Prostate gland (tissue), 2 donors: ENCODE results near the gene PFKP. TPM values are rescaled to one million over a fixed set of nuclear protein-coding genes. Genes with fewer than 3 reads are reported as not detected.

ENCODE experiments used
- DNase-seq: peaks from one replicate; pipeline ENCODE4 v3.0.0-alpha.2; 2019; ENCODE audit warnings: low spot score
- H3K27ac ChIP-seq, 2 donors: fragments of 200-600 bp; sonication (generic); 2 replicates each; pipeline ENCODE4 v1.5.1; 2017 to 2019
- H3K27me3 ChIP-seq: fragments of 200-600 bp; sonication (generic); replicated peaks from 2 replicates; pipeline ENCODE4 v1.5.1; 2019; ENCODE audit not compliant: insufficient read depth
- H3K36me3 ChIP-seq, 2 donors: fragments of 200-600 bp; sonication (generic); 1 replicate in 1 of 2; 2 replicates in 1 of 2; pipeline versions ENCODE4 v1.5.1 to v1.8.1; 2017 to 2019
- H3K4me1 ChIP-seq: fragments of 200-600 bp; sonication (generic); replicated peaks from 2 replicates; pipeline ENCODE4 v1.5.1; 2019
- H3K4me3 ChIP-seq, 2 donors: fragments of 200-600 bp; sonication (generic); 2 replicates each; pipeline ENCODE4 v1.5.1; 2017 to 2019
- H3K9me3 ChIP-seq: fragments of 200-600 bp; sonication (generic); 2 replicates; pipeline ENCODE4 v1.5.1; 2017
- CTCF ChIP-seq, 4 experiments: fragments of 200-600 bp in 2 of 4; fragments of 450-650 bp in 2 of 4; sonication (generic) in 2 of 4; IDR thresholded peaks; 1 replicate in 3 of 4; 2 replicates in 1 of 4; pipeline ENCODE4 v1.5.1; 2016 to 2019; ENCODE audit warnings: antibody characterized with exemption in 4 of 4, mild to moderate bottlenecking in 2 of 4, moderate library complexity in 2 of 4
- POLR2A ChIP-seq: fragments of 450-650 bp; IDR thresholded peaks from one replicate; pipeline ENCODE4 v1.6.1; 2016; ENCODE audit warnings: antibody characterized with exemption, mild to moderate bottlenecking
- POLR2AphosphoS5 ChIP-seq: sonication (generic); formaldehyde crosslinking; IDR thresholded peaks from one replicate; pipeline ENCODE4 v1.6.1; 2017; ENCODE audit warnings: antibody characterized with exemption
- WGBS: methylation state at CpG from one replicate; pipeline ENCODE4 v1.1.5; 2018; 5-methylcytosine and 5-hydroxymethylcytosine counted together
- intact Hi-C: fragments of 100-400 bp; cut with DNase I; formaldehyde crosslinking; loops from one replicate; pipeline ENCODE4 v1.14.2; 2022
- total RNA-seq, 2 donors: library from RNA; depleted of rRNA; stranded (reverse); fragments of >200 nt; gene quantifications; one replicate each; pipeline ENCODE4 v1.1.0, GENCODE V29; 2016

Gene PFKP
- total RNA-seq, 2 donors from 2014 or later, result 35.1 to 86.9 TPM

GRCh38 chr10:3186368-3186767 lies 119.0 kb downstream of the PFKP start:
- H3K4me3 ChIP-seq, result no peak overlapping the region
- no peaks in the 10 kb centered on the region for H3K27me3 ChIP-seq
- DNase-seq, result no peak
- H3K9me3 ChIP-seq, result no peaks in the 10 kb centered on the region
- no peaks in the 10 kb centered on the region for H3K4me1 ChIP-seq
- intact Hi-C loops, result no loop called here
- H3K36me3 ChIP-seq, result no peaks in the 10 kb centered on the region
- H3K27ac ChIP-seq, result no peak overlapping the region
- TF ChIP-seq POLR2A (no peak), CTCF (IDR thresholded peaks at IDR 0.05) (no peak), POLR2AphosphoS5 (no peak)
- WGBS, result 93% methylated on average over 6 of the region's 6 CpGs

Other genes with a start within 250 kb of the PFKP start
- gene PITRM1, start 105.2 kb downstream of the PFKP start, total RNA-seq, result 100 to 1,000 TPM in 1 of 2 donors, 10 to 100 TPM in 1; 47.7 to 103 TPM